Dermis lymphatic vessel endothelial cell (primary cell): ENCODE data around the gene NUSAP1. TPM values are rescaled to one million over a fixed set of nuclear protein-coding genes. Genes with fewer than 3 reads are reported as not detected.

Experiments used
- total RNA-seq: library from RNA; depleted of rRNA; stranded (reverse); fragments of >200 nt; gene quantifications from 2 replicates; pipeline ENCODE4 v1.2.1, GENCODE V29; 2014

The NUSAP1 gene
- 18.0 and 21.4 TPM in 2 replicates for total RNA-seq

DNA sequence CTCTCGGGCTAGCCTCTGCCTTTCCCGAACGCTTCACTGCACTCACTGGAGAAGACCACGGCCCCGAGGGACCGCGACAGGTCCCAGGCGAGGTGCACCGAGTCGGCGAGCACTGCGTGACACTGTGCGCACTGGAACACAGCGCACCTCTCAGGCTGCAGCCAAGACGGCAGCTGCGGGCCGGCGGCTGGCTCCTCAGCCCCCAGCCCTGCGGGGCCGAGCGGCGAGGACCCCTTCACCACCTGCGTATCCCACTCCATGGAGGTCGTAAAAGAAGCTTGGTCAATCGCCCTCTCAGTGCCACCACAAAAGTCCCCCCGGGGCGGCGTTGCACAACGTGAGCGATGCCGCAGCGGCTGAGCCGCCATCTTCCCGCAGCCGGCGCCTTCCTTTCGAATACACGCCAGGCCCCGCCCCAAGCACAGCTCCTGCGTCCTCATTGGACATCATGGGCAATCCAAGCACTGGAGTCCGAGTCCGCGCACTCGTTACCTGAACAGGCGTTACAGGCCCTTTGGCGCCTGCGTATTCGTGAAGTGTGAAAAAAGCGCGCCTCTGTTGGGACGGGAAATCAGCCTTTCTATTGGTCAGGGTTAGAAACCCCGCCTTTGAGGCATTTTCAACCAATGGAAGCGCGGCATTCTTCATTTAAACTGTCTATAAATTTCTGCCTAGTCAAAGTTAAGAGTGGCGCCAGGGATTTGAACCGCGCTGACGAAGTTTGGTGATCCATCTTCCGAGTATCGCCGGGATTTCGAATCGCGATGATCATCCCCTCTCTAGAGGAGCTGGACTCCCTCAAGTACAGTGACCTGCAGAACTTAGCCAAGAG, at the start of gene NUSAP1, which contains the start of gene OIP5:
TSS of gene NUSAP1 (plus strand) at position 688 of the 832 bp plus-strand sequence. CDS start at position 765, 77 bp downstream.
TSS of gene OIP5 (minus strand) at position 398 of the 832 bp plus-strand sequence. CDS start at position 368, 30 bp downstream.

DNA sequence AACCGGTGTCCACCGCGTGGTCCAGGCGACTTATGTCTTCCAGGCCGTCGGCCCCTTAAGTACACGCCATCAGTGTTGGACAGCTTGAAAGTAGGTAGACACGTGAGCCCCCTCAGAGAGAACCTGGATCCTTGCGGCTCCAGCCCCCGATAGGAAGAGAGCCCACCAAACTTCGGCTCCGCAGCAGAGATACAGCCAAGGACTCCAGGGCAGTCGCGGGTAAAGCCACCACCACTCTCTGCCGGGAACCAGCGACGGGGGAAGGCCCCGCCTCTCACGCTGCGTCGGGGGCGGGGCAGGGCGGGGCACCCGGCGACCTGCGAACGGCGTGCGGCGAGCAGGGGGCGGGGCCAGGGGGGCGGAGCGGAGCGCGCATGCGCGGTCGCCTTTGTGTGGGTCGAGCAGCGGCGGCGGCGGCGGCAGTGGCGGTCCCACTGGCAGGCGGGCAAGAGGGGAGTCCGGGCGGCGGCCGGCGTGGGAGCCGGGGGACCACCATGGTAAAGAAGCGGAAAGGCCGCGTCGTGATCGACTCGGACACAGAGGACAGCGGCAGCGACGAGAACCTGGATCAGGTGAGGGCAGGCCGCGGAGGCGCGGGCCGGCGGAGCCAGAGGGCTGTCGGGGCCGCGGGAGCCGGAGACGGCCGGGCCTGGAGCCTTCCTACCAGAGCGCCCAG, 84.2 kb downstream of the NUSAP1 start, which contains the start of gene RTF1:
TSS of gene RTF1 (plus strand) at position 354 of the 676 bp plus-strand sequence. CDS start at position 375, 21 bp downstream.

Other genes starting within 250 kb of the NUSAP1 start
- 16.8 and 19.6 TPM in 2 replicates for gene INO80, start 216.6 kb upstream of the NUSAP1 start, total RNA-seq
- gene EXD1, start 102.1 kb upstream of the NUSAP1 start, total RNA-seq, result not detected in 2 replicates
- 70.2 and 76.7 TPM in 2 replicates for gene CHP1, start 101.6 kb upstream of the NUSAP1 start, total RNA-seq
- gene OIP5, start 290 bp upstream of the NUSAP1 start, total RNA-seq, result 1.4 TPM in 2 replicates
- 14.4 and 19.3 TPM in 2 replicates for gene NDUFAF1, start 69.6 kb downstream of the NUSAP1 start, total RNA-seq
- gene RTF1, start 84.2 kb downstream of the NUSAP1 start, total RNA-seq, result 13.0 and 18.4 TPM in 2 replicates
- gene ITPKA, start 161.0 kb downstream of the NUSAP1 start, total RNA-seq, result 0.09 and 0.11 TPM in 2 replicates
- gene LTK, start 180.9 kb downstream of the NUSAP1 start, total RNA-seq, result 0.09 TPM in 1 of 2 replicates, not detected in the other
- 7.6 and 11.9 TPM in 2 replicates for gene RPAP1, start 211.4 kb downstream of the NUSAP1 start, total RNA-seq
- gene TYRO3, start 226.3 kb downstream of the NUSAP1 start, total RNA-seq, result 1.7 and 2.1 TPM in 2 replicates